ENCODE data around the gene ANO6. TPM values are rescaled to one million over a fixed set of nuclear protein-coding genes. Genes with fewer than 3 reads are reported as not detected.

Gene ANO6
- total and polyA plus RNA-seq, 5 donors: 14.4 to 51.0 (median 46.8) TPM

- H3K4me3 ChIP-seq (ENCODE audit: low read length): no peak overlapping the region
- no peaks in the 10 kb centered on the region for H3K27me3 ChIP-seq (ENCODE audit: control insufficient read depth, insufficient read depth)
- WGBS: 90% methylated on average over 2 of the region's 2 CpGs
- peaks cover 9% of the 10 kb centered on the region for H3K4me1 ChIP-seq (ENCODE audit: control insufficient read depth, insufficient read depth, low read length)
- ATAC-seq: no peak
- DNase-seq: no peak
- H3K27ac ChIP-seq (ENCODE audit: low read length): no peak overlapping the region
- no peaks in the 10 kb centered on the region for H3K9me3 ChIP-seq (ENCODE audit: control insufficient read depth, low read length)
- intact Hi-C loops (cut with DNase I): no loop called here
These were observed 138.0 kb downstream of the ANO6 start for GRCh38 chr12:45353944-45354343.

GRCh38 chr12:45354399-45354798, 138.5 kb downstream of the ANO6 start:
- intact Hi-C loops (cut with DNase I): no loop called here
- no peak overlapping the region for H3K27ac ChIP-seq (ENCODE audit: low read length)

GRCh38 chr12:45355730-45356129, 139.8 kb downstream of the ANO6 start:
- WGBS: 85% methylated on average over 3 of the region's 3 CpGs
- Histone ChIP-seq H3K9me3 (ENCODE audit: control insufficient read depth, low read length) (no peaks in the 10 kb centered on the region), H3K27me3 (ENCODE audit: control insufficient read depth, insufficient read depth) (no peaks in the 10 kb centered on the region), H3K4me3 (ENCODE audit: low read length) (no peak overlapping the region), H3K27ac (ENCODE audit: low read length) (no peak overlapping the region), H3K4me1 (ENCODE audit: control insufficient read depth, insufficient read depth, low read length) (peaks cover 7% of the 10 kb centered on the region)
- intact Hi-C loops (cut with DNase I): no loop called here
- DNase-seq (no peak), ATAC-seq (no peak)

More at GRCh38 chr12:45354399-45354798, 138.5 kb downstream of the ANO6 start:
- DNase-seq: no peak
- no peak overlapping the region for H3K4me3 ChIP-seq (ENCODE audit: low read length)
- H3K9me3 ChIP-seq (ENCODE audit: control insufficient read depth, low read length): no peaks in the 10 kb centered on the region
- no peak for ATAC-seq
- H3K27me3 ChIP-seq (ENCODE audit: control insufficient read depth, insufficient read depth): no peaks in the 10 kb centered on the region
- peaks cover 9% of the 10 kb centered on the region for H3K4me1 ChIP-seq (ENCODE audit: control insufficient read depth, insufficient read depth, low read length)

GRCh38 chr12:45356822-45357538, 141.1 kb downstream of the ANO6 start:
- Histone ChIP-seq H3K4me3 (ENCODE audit: low read length) (no peak overlapping the region), H3K9me3 (ENCODE audit: control insufficient read depth, low read length) (no peaks in the 10 kb centered on the region), H3K27me3 (ENCODE audit: control insufficient read depth, insufficient read depth) (no peaks in the 10 kb centered on the region), H3K4me1 (ENCODE audit: control insufficient read depth, insufficient read depth, low read length) (peaks cover 7% of the 10 kb centered on the region), H3K27ac (ENCODE audit: low read length) (no peak overlapping the region)
- DNase-seq: no peak
- 74% methylated on average over 4 of the region's 4 CpGs for WGBS
- intact Hi-C loops (cut with DNase I): no loop called here
- no peak for ATAC-seq

- ATAC-seq (peak; percentile 78 to 91), DNase-seq (peak in 2 of 3 donors; percentile 50 to 66)
- H3K4me3 ChIP-seq (ENCODE audit: low read length): no peak overlapping the region
- H3K27me3 ChIP-seq (ENCODE audit: control insufficient read depth, insufficient read depth): no peaks in the 10 kb centered on the region
- H3K4me1 ChIP-seq (ENCODE audit: control insufficient read depth, insufficient read depth, low read length): peaks cover 7% of the 10 kb centered on the region
- H3K9me3 ChIP-seq (ENCODE audit: control insufficient read depth, low read length): no peaks in the 10 kb centered on the region
- intact Hi-C loops (cut with DNase I): no loop called here
- peak overlapping the region; percentile 33 for H3K27ac ChIP-seq (ENCODE audit: low read length)
- 49% methylated on average over 4 of the region's 4 CpGs for WGBS
These were observed 141.9 kb downstream of the ANO6 start for GRCh38 chr12:45357539-45358417.

GRCh38 chr12:45362291-45362690, 146.4 kb downstream of the ANO6 start:
- Histone ChIP-seq H3K4me1 (ENCODE audit: control insufficient read depth, insufficient read depth, low read length) (peaks cover 4% of the 10 kb centered on the region), H3K9me3 (ENCODE audit: control insufficient read depth, low read length) (no peaks in the 10 kb centered on the region), H3K27ac (ENCODE audit: low read length) (no peak overlapping the region), H3K4me3 (ENCODE audit: low read length) (no peak overlapping the region), H3K27me3 (ENCODE audit: control insufficient read depth, insufficient read depth) (no peaks in the 10 kb centered on the region)
- intact Hi-C loops (cut with DNase I): no loop called here
- DNase-seq: no peak
- no peak for ATAC-seq

- intact Hi-C loops (cut with DNase I): no loop called here
- Histone ChIP-seq H3K27me3 (ENCODE audit: control insufficient read depth, insufficient read depth) (no peaks in the 10 kb centered on the region), H3K9me3 (ENCODE audit: control insufficient read depth, low read length) (no peaks in the 10 kb centered on the region), H3K27ac (ENCODE audit: low read length) (no peak overlapping the region), H3K4me3 (ENCODE audit: low read length) (no peak overlapping the region), H3K4me1 (ENCODE audit: control insufficient read depth, insufficient read depth, low read length) (no peaks in the 10 kb centered on the region)
- no peak for DNase-seq
- ATAC-seq: no peak
These were observed 148.0 kb downstream of the ANO6 start for GRCh38 chr12:45363903-45364302.

GRCh38 chr12:45368841-45369489, 153.1 kb downstream of the ANO6 start:
- intact Hi-C loops (cut with DNase I): no loop called here
- ATAC-seq: no peak

GRCh38 chr12:45377815-45378214, 161.9 kb downstream of the ANO6 start:
- no peak for DNase-seq

More at GRCh38 chr12:45368841-45369489, 153.1 kb downstream of the ANO6 start:
- Histone ChIP-seq H3K27ac (ENCODE audit: low read length) (no peak overlapping the region), H3K27me3 (ENCODE audit: control insufficient read depth, insufficient read depth) (no peaks in the 10 kb centered on the region), H3K4me1 (ENCODE audit: control insufficient read depth, insufficient read depth, low read length) (no peaks in the 10 kb centered on the region), H3K9me3 (ENCODE audit: control insufficient read depth, low read length) (no peaks in the 10 kb centered on the region), H3K4me3 (ENCODE audit: low read length) (no peak overlapping the region)
- DNase-seq: no peak
- WGBS: 87% methylated on average over 3 of the region's 3 CpGs

GRCh38 chr12:45379261-45379660, 163.4 kb downstream of the ANO6 start:
- Histone ChIP-seq H3K27ac (ENCODE audit: low read length) (no peak overlapping the region), H3K4me3 (ENCODE audit: low read length) (no peak overlapping the region), H3K27me3 (ENCODE audit: control insufficient read depth, insufficient read depth) (no peaks in the 10 kb centered on the region), H3K9me3 (ENCODE audit: control insufficient read depth, low read length) (no peaks in the 10 kb centered on the region), H3K4me1 (ENCODE audit: control insufficient read depth, insufficient read depth, low read length) (no peaks in the 10 kb centered on the region)
- no peak for DNase-seq
- WGBS: 82% methylated on average over 5 of the region's 5 CpGs
- intact Hi-C loops (cut with DNase I): no loop called here
- no peak for ATAC-seq

More at GRCh38 chr12:45377815-45378214, 161.9 kb downstream of the ANO6 start:
- Histone ChIP-seq H3K27ac (ENCODE audit: low read length) (no peak overlapping the region), H3K27me3 (ENCODE audit: control insufficient read depth, insufficient read depth) (no peaks in the 10 kb centered on the region), H3K4me3 (ENCODE audit: low read length) (no peak overlapping the region), H3K9me3 (ENCODE audit: control insufficient read depth, low read length) (no peaks in the 10 kb centered on the region), H3K4me1 (ENCODE audit: control insufficient read depth, insufficient read depth, low read length) (no peaks in the 10 kb centered on the region)
- WGBS: 50% methylated on average over 1 of the region's 1 CpG
- ATAC-seq: no peak
- intact Hi-C loops (cut with DNase I): no loop called here

GRCh38 chr12:45381351-45381750, 165.5 kb downstream of the ANO6 start:
- ATAC-seq (no peak), DNase-seq (no peak)
- Histone ChIP-seq H3K27me3 (ENCODE audit: control insufficient read depth, insufficient read depth) (no peaks in the 10 kb centered on the region), H3K27ac (ENCODE audit: low read length) (no peak overlapping the region), H3K9me3 (ENCODE audit: control insufficient read depth, low read length) (no peaks in the 10 kb centered on the region), H3K4me3 (ENCODE audit: low read length) (no peak overlapping the region), H3K4me1 (ENCODE audit: control insufficient read depth, insufficient read depth, low read length) (no peaks in the 10 kb centered on the region)
- WGBS: 78% methylated on average over 4 of the region's 4 CpGs
- intact Hi-C loops (cut with DNase I): loop anchor here in 1 of 4 donors (10.0 kb wide), 1 partner anchor 207 kb away; no protein-coding TSS in a partner anchor
